K562 (cell line): Measurements from ENCODE around the gene OR2V2. TPM values are rescaled to one million over a fixed set of nuclear protein-coding genes. Genes with fewer than 3 reads are reported as not detected.
A peak's percentile ranks its signal among the peaks of the same experiment; 100 is the strongest.

ENCODE experiments used
- BRD9 ChIP-seq: fragments of 450-650 bp; IDR thresholded peaks from 2 replicates; pipeline ENCODE4 v1.6.1; 2018; ENCODE audit warnings: low read depth; ENCODE audit not compliant: partially characterized antibody
- C11orf30 ChIP-seq: fragments of 450-650 bp; IDR thresholded peaks from 2 replicates; pipeline ENCODE4 v1.6.1; 2016; ENCODE audit warnings: low read depth, mild to moderate bottlenecking
- CBX5 ChIP-seq: IDR thresholded peaks from 2 replicates; pipeline ENCODE4 v1.6.1; 2014; ENCODE audit warnings: low read depth, borderline replicate concordance
- CC2D1A ChIP-seq: fragments of 450-650 bp; IDR thresholded peaks from 2 replicates; pipeline ENCODE4 v1.6.1; 2017; ENCODE audit warnings: mild to moderate bottlenecking
- DLX4 ChIP-seq: fragments of 250-450 bp; sonication (Bioruptor Pico); IDR thresholded peaks from 2 replicates; pipeline ENCODE4 v1.6.1; 2021; ENCODE audit warnings: mild to moderate bottlenecking
- ERF ChIP-seq: fragments of 450-650 bp; formaldehyde crosslinking; IDR thresholded peaks from 2 replicates; pipeline ENCODE4 v1.4.0; 2020; ENCODE audit warnings: mild to moderate bottlenecking, mixed read lengths
- FOS ChIP-seq: IDR thresholded peaks from 3 replicates; pipeline ENCODE4 v1.6.1; 2011; ENCODE audit not compliant: insufficient read length; ENCODE audit errors: extremely low read depth
- GABPB2 ChIP-seq: fragments of 250-450 bp; sonication (Bioruptor Pico); conservative IDR thresholded peaks from 2 replicates; pipeline ENCODE4 v1.5.1; 2021; ENCODE audit warnings: mild to moderate bottlenecking
- HDAC1 ChIP-seq, 2 experiments: fragments of 450-650 bp; IDR thresholded peaks; 2 replicates each; pipeline ENCODE4 v1.6.1; 2016 to 2017; ENCODE audit warnings: inconsistent platforms in 1 of 2, mild to moderate bottlenecking in 1 of 2, moderate library complexity in 1 of 2
- KLF10 ChIP-seq: fragments of 250-450 bp; sonication (Bioruptor Pico); IDR thresholded peaks from 2 replicates; pipeline ENCODE4 v1.6.1; 2021; ENCODE audit warnings: matching md5 sums
- MITF ChIP-seq: IDR thresholded peaks from 2 replicates; pipeline ENCODE4 v1.6.1; 2014; ENCODE audit warnings: antibody characterized with exemption
- MYNN ChIP-seq, 2 experiments: sonication (generic); formaldehyde crosslinking in 1 of 2; IDR thresholded peaks; 2 replicates each; pipeline versions ENCODE4 v1.5.0 to v1.6.1; 2016 to 2020; ENCODE audit warnings: antibody characterized with exemption in 1 of 2, missing genetic modification reagents in 1 of 2
- OTX1 ChIP-seq: fragments of 450-650 bp; formaldehyde crosslinking; IDR thresholded peaks from 2 replicates; pipeline ENCODE4 v1.4.0; 2022; ENCODE audit warnings: mild to moderate bottlenecking
- PHF8 ChIP-seq: fragments of 200-600 bp; sonication (generic); IDR thresholded peaks from 2 replicates; pipeline ENCODE4 v1.6.1; 2012; ENCODE audit warnings: mixed run types, mild to moderate bottlenecking, inconsistent platforms, low read length, moderate library complexity, borderline replicate concordance
- POLR2A ChIP-seq: fragments of 450-650 bp; conservative IDR thresholded peaks from 2 replicates; pipeline ENCODE4 v1.6.1; 2016
- PTTG1 ChIP-seq: fragments of 450-650 bp; IDR thresholded peaks from 2 replicates; pipeline ENCODE4 v1.6.1; 2016; ENCODE audit warnings: low read depth, mild to moderate bottlenecking, missing genetic modification characterization, missing compliant biosample characterization
- RAD21 ChIP-seq, 2 experiments: fragments of 250-450 bp in 1 of 2; fragments of 450-650 bp in 1 of 2; sonication (Bioruptor Pico) in 1 of 2; formaldehyde crosslinking in 1 of 2; IDR thresholded peaks in 1 of 2; conservative IDR thresholded peaks in 1 of 2; 2 replicates each; pipeline versions ENCODE4 v1.4.0 to v1.8.0; 2020 to 2022; ENCODE audit warnings: mild to moderate bottlenecking in 2 of 2, moderate library complexity in 1 of 2
- SMAD1 ChIP-seq: fragments of 150-350 bp; IDR thresholded peaks from 2 replicates; pipeline ENCODE4 v1.6.1; 2014; ENCODE audit warnings: low read length, low read depth; ENCODE audit not compliant: partially characterized antibody
- TBL1XR1 ChIP-seq, 2 experiments: IDR thresholded peaks; 2 replicates each; pipeline ENCODE4 v1.6.1; 2012; ENCODE audit warnings: improper control_type of control experiment in 2 of 2, low read length in 2 of 2, mild to moderate bottlenecking in 1 of 2
- TCF3 ChIP-seq: sonication (generic); formaldehyde crosslinking; IDR thresholded peaks from 2 replicates; pipeline ENCODE4 v1.4.0; 2020; ENCODE audit warnings: mild to moderate bottlenecking, missing genetic modification reagents
- TEAD1 ChIP-seq, 2 experiments: fragments of 450-650 bp in 1 of 2; sonication (generic) in 1 of 2; formaldehyde crosslinking; IDR thresholded peaks; 2 replicates each; pipeline versions ENCODE4 v1.4.0 to v1.8.0; 2020 to 2022; ENCODE audit warnings: mild to moderate bottlenecking in 2 of 2, missing genetic modification reagents in 1 of 2
- ZNF133 ChIP-seq: fragments of 250-450 bp; sonication (Bioruptor Pico); IDR thresholded peaks from 2 replicates; pipeline ENCODE4 v1.4.0; 2020; ENCODE audit warnings: mild to moderate bottlenecking
- ZNF253 ChIP-seq: fragments of 250-450 bp; sonication (Bioruptor Pico); conservative IDR thresholded peaks from 2 replicates; pipeline ENCODE4 v1.6.1; 2021; ENCODE audit warnings: mild to moderate bottlenecking
- ZNF263 ChIP-seq: sonication (generic); formaldehyde crosslinking; IDR thresholded peaks from 2 replicates; pipeline ENCODE4 v1.8.0; 2022; ENCODE audit warnings: mild to moderate bottlenecking, missing genetic modification reagents, borderline replicate concordance
- ZNF3 ChIP-seq: fragments of 250-450 bp; sonication (Bioruptor Pico); IDR thresholded peaks from 2 replicates; pipeline ENCODE4 v1.5.0; 2021; ENCODE audit warnings: mild to moderate bottlenecking, moderate library complexity
- ZNF431 ChIP-seq: sonication (generic); formaldehyde crosslinking; IDR thresholded peaks from 2 replicates; pipeline ENCODE4 v1.8.0; 2022; ENCODE audit warnings: mild to moderate bottlenecking, missing genetic modification reagents
- ZNF512 ChIP-seq: IDR thresholded peaks from 2 replicates; pipeline ENCODE4 v1.6.1; 2016; ENCODE audit warnings: missing genetic modification characterization, missing compliant biosample characterization
- ZNF830 ChIP-seq: fragments of 250-450 bp; sonication (Bioruptor Pico); IDR thresholded peaks from 2 replicates; pipeline ENCODE4 v1.5.0; 2021; ENCODE audit warnings: mild to moderate bottlenecking
- polyA plus RNA-seq, 8 experiments: library from polyadenylated mRNA; depleted of rRNA in 4 of 8; stranded (reverse) in 5 of 8; unstranded in 3 of 8; fragments of >200 nt; fragmentation: Nextera tagmentation in 2 of 8; fragmentation: Illumina TruSeq in 1 of 8; extraction: Ambion mirVana in 2 of 8; extraction: Trizol in 1 of 8; gene quantifications; 2 replicates each; pipeline versions ENCODE4 v1.2.1 to v1.2.3, GENCODE V29; 2011 to 2014; ENCODE audit warnings: inconsistent platforms in 1 of 8, missing spikeins in 1 of 8
- total RNA-seq, 7 experiments: library from RNA; depleted of rRNA in 6 of 7; stranded (reverse); fragments of >200 nt in 6 of 7; fragmentation: Illumina TruSeq in 2 of 7; extraction: Trizol in 2 of 7; gene quantifications; 2 replicates each; pipeline versions ENCODE4 v1.2.1 to v1.2.3, GENCODE V29; 2011 to 2021; ENCODE audit warnings: low replicate concordance in 1 of 7

Gene OR2V2
- total and polyA plus RNA-seq, 9 of the 15 experiments (the other 6 are each of a cell fraction or from before 2014, with no cell fraction given), result 0.01 TPM; not detected in 8

GRCh38 chr5:181204826-181205760 is 57.7 kb downstream of the OR2V2 start, which contains the start of gene TRIM7 (continued):
- TF ChIP-seq ZNF253 (no peak), ZNF263 (CRISPR knock-in tag) (no peak), CBX5 (no peak), GABPB2 (no peak), ZNF133 (no peak), TCF3 (no peak), RAD21 (CRISPR knock-in tag; conservative IDR thresholded peaks at IDR 0.05 in 1 of 2, IDR thresholded peaks at IDR 0.05 in 1 of 2) (no peak), POLR2A (0 out of 2 replicates have a peak, but pooled peaks have one; percentile 39), BRD9 (no peak), MYNN (IDR thresholded peaks at IDR 0.05) (no peak), MYNN (CRISPR knock-in tag; IDR thresholded peaks at IDR 0.05) (no peak), PTTG1 (tag) (no peak), CC2D1A (no peak), ZNF512 (tag) (no peak), KLF10 (CRISPR knock-in tag) (no peak), ZNF431 (CRISPR knock-in tag) (no peak), ZNF3 (CRISPR knock-in tag) (no peak), PHF8 (peak; percentile 46; the same call in 1 of the 2 replicates), OTX1 (no peak), HDAC1 (IDR thresholded peaks at IDR 0.05) (peak in 1 of 2 experiments; percentile 38; a peak in 1 of 4 replicates), ERF (CRISPR knock-in tag) (no peak), ZNF830 (CRISPR knock-in tag) (no peak), FOS (no peak), TBL1XR1 (IDR thresholded peaks at IDR 0.05; ENCODE audit: low read length in 2 of 2) (no peak), SMAD1 (no peak), C11orf30 (no peak), TEAD1 (CRISPR knock-in tag; IDR thresholded peaks at IDR 0.05) (no peak), DLX4 (no peak), MITF (no peak)
